Stimulated activated CD8-positive, alpha-beta memory T cell treated with anti-CD3 and anti-CD28 coated beads, Interleukin-4, amount 100 ng/mL, for 1 hour (primary cell): ENCODE results near the gene CITED4.

Source experiments
- DNase-seq, 2 donors: peaks; one replicate each; pipeline ENCODE4 v3.0.0-alpha.2; 2020; ENCODE audit warnings: low read depth in 2 of 2, low spot score in 1 of 2

The CITED4 gene

GRCh38 chr1:40853885-40854170 is 8.3 kb downstream of the CITED4 start:
- no peak for DNase-seq

GRCh38 chr1:40853113-40853884 is 8.9 kb downstream of the CITED4 start:
- DNase-seq: no peak

GRCh38 chr1:40851643-40852042 is 10.5 kb downstream of the CITED4 start:
- DNase-seq: no peak

- peak; percentile 55 to 60 for DNase-seq
These were observed 12.2 kb downstream of the CITED4 start for GRCh38 chr1:40849801-40850592.

GRCh38 chr1:40848530-40849189 is 13.5 kb downstream of the CITED4 start:
- DNase-seq: no peak

GRCh38 chr1:40847023-40847745 is 15.0 kb downstream of the CITED4 start:
- no peak for DNase-seq

GRCh38 chr1:40845895-40846294 is 16.3 kb downstream of the CITED4 start:
- DNase-seq: no peak

- DNase-seq: no peak
These were observed 17.0 kb downstream of the CITED4 start for GRCh38 chr1:40844887-40845878.

GRCh38 chr1:40844079-40844478 is 18.1 kb downstream of the CITED4 start:
- DNase-seq: no peak

- DNase-seq: no peak
These were observed 19.5 kb downstream of the CITED4 start for GRCh38 chr1:40842691-40843090.

GRCh38 chr1:40842207-40842606 is 20.0 kb downstream of the CITED4 start:
- DNase-seq: no peak

- no peak for DNase-seq
These were observed 20.6 kb downstream of the CITED4 start for GRCh38 chr1:40841602-40842001.

GRCh38 chr1:40840526-40841323 is 21.4 kb downstream of the CITED4 start:
- no peak for DNase-seq

GRCh38 chr1:40839943-40840335 is 22.2 kb downstream of the CITED4 start:
- no peak for DNase-seq

GRCh38 chr1:40838980-40839942 is 22.9 kb downstream of the CITED4 start:
- DNase-seq: no peak

GRCh38 chr1:40838045-40838979 is 23.9 kb downstream of the CITED4 start:
- no peak for DNase-seq

GRCh38 chr1:40837601-40838000 is 24.6 kb downstream of the CITED4 start:
- DNase-seq: no peak
